NOMO-1 treated with dmso at 0.1 percent for 144 hours (cell line): ENCODE measurements around the gene EEPD1.
A peak's percentile ranks its signal among the peaks of the same experiment; 100 is the strongest.

Experiments used
- DNase-seq: peaks from one replicate; lab custom pipeline; 2025; ENCODE audit not compliant: unreplicated experiment; lab: John Stamatoyannopoulos, UW

Gene EEPD1

GRCh38 chr7:36278620-36279172 is 125.6 kb downstream of the EEPD1 start:
- no peak for DNase-seq

DNA sequence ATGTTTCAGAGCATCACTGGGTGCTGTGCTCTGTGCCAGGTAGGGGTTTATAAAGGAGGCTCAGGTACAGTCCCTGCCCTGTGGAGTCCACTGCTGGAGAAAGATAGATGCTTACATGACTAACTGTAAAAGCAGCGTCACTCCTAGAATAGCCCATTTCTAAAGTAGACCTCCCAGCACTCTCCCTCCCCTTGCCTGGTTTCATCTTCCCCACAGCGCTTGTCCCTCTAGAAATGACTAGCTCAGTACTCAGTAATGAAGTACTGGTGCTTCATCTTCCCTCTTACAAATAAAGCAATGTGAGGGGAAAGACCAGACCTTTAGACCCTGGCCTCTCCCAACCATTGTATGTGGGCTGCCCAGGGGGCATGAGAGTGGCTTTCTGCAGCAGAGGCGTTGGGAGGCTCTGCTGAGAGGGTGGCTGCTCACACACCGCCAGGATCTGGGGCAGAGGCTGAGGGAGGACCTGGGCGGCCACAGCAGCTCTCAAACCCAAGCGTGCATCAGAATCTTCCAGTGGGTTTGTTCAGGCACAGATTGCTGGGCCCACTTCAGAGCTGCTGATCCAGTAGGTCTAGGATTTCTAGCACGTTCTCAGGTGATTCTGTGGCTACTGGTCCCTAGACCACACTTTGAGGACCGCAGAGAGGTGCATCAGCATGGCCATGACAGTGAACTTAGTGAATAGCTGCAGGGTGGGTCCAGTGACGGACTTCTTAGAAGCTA is 126.3 kb downstream of the EEPD1 start:
- DNase-seq: no peak

DNA sequence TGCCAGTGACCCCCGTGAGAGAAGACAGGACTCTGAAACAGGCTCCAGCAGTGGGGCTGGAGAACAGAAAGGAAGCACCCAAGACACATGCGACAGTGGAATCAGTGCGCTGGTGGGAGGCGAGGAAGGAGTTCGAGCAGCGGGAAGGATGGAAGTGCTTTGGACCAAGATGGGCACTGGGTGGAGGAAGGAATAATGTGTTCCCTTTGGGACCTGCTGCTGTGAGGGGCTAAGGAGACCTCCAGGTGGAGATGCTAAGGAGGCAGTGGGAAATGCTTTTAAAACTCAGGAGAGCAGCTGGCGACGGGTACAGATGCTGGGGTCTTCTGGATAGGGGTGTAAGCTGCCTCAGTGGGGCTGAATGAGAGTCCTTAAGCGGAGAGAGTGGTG is 126.9 kb downstream of the EEPD1 start:
- no peak for DNase-seq

DNA sequence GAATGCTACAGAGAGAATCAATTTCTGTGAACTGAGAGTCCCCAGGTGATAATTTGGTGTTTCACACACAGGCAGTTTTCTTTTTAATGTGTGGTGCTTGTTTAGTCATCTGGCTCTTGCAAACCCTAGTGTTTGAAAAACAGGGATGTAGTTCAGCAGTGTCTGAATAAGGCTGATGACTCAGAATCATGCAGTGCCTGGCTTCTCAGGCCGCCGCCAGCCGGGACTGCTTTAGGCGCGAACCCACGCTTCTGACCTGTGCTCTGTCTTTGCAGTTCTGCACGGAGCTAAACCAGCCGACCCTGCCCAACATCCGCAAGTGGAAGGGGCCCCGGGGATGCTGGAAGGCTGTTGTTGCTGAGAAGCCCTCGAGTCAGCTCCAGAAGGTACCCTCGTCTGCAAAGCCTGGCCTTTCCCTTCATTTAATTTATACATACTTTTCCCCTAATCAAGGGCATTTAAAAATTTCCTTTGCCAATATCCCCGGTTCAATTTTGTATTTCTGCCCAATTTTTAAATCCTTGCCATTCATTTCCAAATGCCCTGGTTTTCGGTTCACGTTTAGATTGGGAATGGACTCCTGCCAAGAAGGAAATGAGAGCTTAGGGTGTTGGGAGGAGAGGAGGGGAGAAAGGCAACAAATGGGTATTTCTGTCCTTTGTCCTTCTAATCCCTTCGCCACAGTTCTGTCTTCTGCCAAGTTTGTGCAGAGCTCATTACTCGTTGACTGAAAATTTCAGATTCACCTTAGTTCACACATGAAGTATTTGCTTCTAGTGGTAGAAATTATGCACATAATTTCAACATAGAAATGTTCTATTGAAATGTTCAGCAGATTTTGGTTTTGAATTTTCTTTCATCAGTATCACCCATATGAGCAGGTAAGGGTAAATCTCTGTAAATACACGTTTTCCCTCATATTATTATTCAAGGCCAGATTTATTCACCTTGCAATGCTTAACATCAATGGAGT is 128.1 kb downstream of the EEPD1 start:
- DNase-seq: peak; percentile 56

- no peak for DNase-seq
Measured at GRCh38 chr7:36281945-36282717, 129.1 kb downstream of the EEPD1 start.

- DNase-seq: no peak
Measured at GRCh38 chr7:36283181-36283580, 130.1 kb downstream of the EEPD1 start.

DNA sequence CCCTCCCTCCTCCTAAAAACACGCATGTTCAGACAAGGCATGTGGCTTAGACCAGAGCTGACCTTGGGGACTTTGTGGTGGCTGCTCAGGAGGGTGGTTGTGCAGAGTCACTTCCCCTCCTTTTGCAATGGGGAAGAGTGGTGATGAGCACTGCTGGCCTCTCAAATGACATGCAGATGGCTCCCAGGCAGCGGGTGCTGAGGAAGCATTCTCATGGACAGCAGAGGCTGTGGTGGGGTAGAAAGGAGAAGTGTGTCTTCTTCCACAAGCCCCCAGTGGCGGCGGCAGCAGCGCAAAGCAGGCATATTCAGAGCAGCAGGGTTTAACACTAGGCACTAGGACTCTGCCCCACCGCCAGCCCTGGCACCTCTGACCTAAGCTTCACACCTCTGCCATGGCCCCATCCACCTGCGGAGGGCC is 130.7 kb downstream of the EEPD1 start:
- peak; percentile 97 for DNase-seq

GRCh38 chr7:36284456-36285090 is 131.5 kb downstream of the EEPD1 start:
- DNase-seq: no peak

GRCh38 chr7:36285276-36285675 is 132.2 kb downstream of the EEPD1 start:
- no peak for DNase-seq

- no peak for DNase-seq
Measured at GRCh38 chr7:36286226-36286625, 133.2 kb downstream of the EEPD1 start.

DNA sequence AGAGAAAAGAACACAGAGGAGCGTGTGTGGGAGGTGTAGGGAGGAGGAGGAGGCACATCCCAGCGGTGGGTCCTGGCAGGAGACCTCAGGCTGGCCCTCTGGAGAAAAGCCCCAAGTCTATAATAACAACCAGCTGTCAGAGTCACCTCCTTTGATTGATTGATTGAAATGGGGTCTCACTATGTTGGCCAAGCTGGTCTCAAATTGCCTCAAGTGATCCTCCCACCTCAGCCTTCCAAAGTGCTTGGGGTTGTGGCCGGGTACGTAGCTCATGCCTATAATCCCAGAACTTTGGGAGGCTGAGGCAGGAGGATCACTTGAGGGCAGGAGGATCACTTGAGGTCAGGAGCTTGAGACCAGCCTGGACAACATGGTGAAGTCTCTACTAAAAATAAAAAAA is 133.6 kb downstream of the EEPD1 start:
- no peak for DNase-seq

DNA sequence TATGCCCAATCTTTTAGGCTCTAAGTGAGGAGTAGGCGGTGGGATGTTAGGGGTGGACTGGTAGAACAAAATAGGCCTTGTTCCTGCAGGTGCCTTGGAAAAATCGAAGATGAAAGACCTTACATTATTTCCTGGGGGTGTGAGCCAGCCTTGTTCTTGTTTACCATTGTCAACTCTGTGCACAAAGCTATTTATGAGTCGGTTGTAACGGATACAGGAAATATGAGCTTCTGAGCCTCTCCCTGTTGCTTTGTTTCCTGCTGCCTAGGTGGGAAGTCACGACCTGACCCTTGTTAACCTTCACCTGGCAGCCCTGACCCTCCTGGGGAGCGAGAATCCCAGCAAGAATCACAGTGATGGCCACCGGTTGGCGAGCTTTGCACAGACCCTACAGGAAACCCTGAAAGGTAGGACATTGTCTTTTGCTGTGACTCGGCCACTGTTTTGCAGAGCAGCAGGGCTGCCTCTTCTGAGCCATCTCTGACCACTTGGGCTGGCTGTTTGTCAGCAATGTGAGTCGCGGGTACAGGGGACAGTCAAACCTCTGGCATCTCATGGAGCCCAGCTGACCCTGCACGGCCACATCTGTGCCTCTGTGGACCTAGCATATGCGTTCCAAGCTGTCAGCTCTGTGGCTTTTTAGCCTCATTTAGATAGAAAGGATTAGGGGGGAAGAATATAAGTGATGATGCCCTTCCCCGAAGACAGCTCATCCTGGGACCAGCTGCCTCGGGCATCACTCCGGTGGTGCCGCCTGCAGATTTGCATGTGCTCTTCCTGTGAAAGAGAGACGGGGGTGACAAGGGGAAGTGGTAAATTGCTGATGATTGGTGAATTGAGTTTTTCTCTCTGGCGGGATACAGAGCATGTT is 134.6 kb downstream of the EEPD1 start:
- DNase-seq: peak; percentile 31

DNA sequence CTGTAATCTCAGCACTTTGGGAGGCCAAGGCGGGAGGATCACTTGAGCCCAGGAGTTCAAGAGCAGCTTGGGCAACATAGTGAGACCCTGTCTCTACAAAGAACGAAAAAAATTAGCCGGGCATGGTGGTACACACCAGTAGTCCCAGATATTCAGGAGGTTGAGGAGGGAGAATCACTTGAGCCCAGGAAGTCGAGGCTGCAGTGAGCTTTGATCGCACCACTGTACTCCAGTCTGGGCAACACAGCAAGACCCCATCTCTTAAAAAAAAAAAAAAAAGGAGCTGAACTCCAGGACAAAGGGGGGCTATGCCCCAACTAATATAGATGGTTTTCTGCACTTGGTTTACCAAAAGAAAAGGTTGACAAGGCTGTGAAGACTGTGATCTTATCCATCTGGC is 135.4 kb downstream of the EEPD1 start:
- DNase-seq: no peak

GRCh38 chr7:36289833-36290661 is 137.0 kb downstream of the EEPD1 start:
- DNase-seq: no peak

- DNase-seq: peak; percentile 10
Measured at GRCh38 chr7:36291387-36292316, 138.6 kb downstream of the EEPD1 start.

DNA sequence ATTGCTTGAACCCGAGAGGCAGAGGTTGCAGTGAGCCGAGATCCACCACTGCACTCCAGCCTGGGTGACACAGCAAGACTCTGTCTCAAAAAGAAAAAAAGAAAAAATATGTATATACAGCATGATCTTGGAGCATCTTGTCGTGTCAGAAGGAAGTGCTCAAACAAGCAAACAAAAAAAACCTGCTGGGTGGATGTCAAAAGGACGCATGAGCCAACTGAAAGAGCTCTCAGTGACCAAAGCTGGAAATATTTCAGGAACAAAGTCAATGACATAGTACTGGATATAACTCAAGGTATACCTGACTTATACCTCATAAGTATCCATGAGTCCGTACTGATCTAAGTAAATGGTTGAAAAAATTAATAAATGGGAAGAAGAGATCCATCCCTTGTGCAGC is 142.0 kb downstream of the EEPD1 start:
- DNase-seq: no peak

GRCh38 chr7:36296284-36296683 is 143.2 kb downstream of the EEPD1 start:
- no peak for DNase-seq
